K562 (cell line): ENCODE data around the gene PRKAG2. TPM values are rescaled to one million over a fixed set of nuclear protein-coding genes. Genes with fewer than 3 reads are reported as not detected.

Source experiments
- ATAC-seq: fragments of 200-7000 bp; cut with Tn5 transposase; 3 replicates; pipeline ENCODE4 v1.9.1; 2020; ENCODE audit warnings: moderate library complexity
- BruUV-seq: library from RNA; stranded (reverse); fragments of 400-500 nt; replicated peaks from 2 replicates; lab custom pipeline; 2021; lab: Mats Ljungman, UMichigan
- CTCF ChIA-PET: fragments of 300-600 bp; formaldehyde crosslinking; extraction: SDS; loops from one replicate; lab custom pipeline; 2021; ENCODE audit warnings: low intra/inter-chr PET ratio; lab: Yijun Ruan, JAX
- POLR2A ChIA-PET: fragments of 300-600, 350-650 bp; sonication (Branson Sonifier 250); formaldehyde crosslinking; extraction: SDS; loops from one replicate; lab custom pipeline; 2021; ENCODE audit warnings: antibody characterized with exemption, inconsistent platforms; lab: Yijun Ruan, JAX
- DNase-seq, 4 experiments: peaks; one replicate each; pipeline versions ENCODE4 v3.0.0 to v3.0.0-alpha.2; 2011 to 2018; ENCODE audit warnings: low spot score in 3 of 4, mixed read lengths in 3 of 4; ENCODE audit errors: extremely low read depth in 1 of 4
- FAIRE-seq: peaks from 2 replicates; lab custom pipeline; 2011; peaks lifted over from hg19 to GRCh38; lab: Jason Lieb, UNC
- H2AFZ ChIP-seq: 2 replicates; pipeline ENCODE4 v1.6.0; 2011; ENCODE audit warnings: low read depth, low read length, control low read depth, inconsistent platforms
- H3K27ac ChIP-seq: fragments of 200-600 bp; 3 replicates; pipeline ENCODE4 v1.8.0; 2011; ENCODE audit warnings: low read depth, mild to moderate bottlenecking, control low read depth, inconsistent platforms, low read length, moderate library complexity, mixed read lengths; ENCODE audit errors: extremely low read depth
- H3K27me3 ChIP-seq, 2 experiments: fragments of 300-600 bp in 1 of 2; 2 replicates in 1 of 2; 3 replicates in 1 of 2; pipeline versions ENCODE4 v1.6.0 to v1.8.0; 2011; ENCODE audit warnings: inconsistent platforms in 2 of 2, low read length in 2 of 2, mild to moderate bottlenecking in 1 of 2, mixed read lengths in 1 of 2, moderate library complexity in 1 of 2; ENCODE audit not compliant: control insufficient read depth in 2 of 2, insufficient read depth in 2 of 2
- H3K36me3 ChIP-seq: fragments of 300-600 bp; 3 replicates; pipeline ENCODE4 v1.8.0; 2011; ENCODE audit warnings: mild to moderate bottlenecking, low read length, inconsistent platforms; ENCODE audit not compliant: control insufficient read depth, insufficient read depth
- H3K4me1 ChIP-seq, 2 experiments: fragments of 200-600 bp in 1 of 2; replicated peaks in 1 of 2; 2 replicates in 1 of 2; 3 replicates in 1 of 2; pipeline versions ENCODE4 v1.5.1 to v1.8.0; 2011; ENCODE audit warnings: inconsistent platforms in 2 of 2, low read length in 2 of 2, mild to moderate bottlenecking in 1 of 2, mixed read lengths in 1 of 2, moderate library complexity in 1 of 2; ENCODE audit not compliant: control insufficient read depth in 2 of 2, insufficient read depth in 2 of 2
- H3K4me2 ChIP-seq: 2 replicates; pipeline ENCODE4 v1.6.1; 2011; ENCODE audit warnings: low read length, control low read depth, inconsistent platforms, mixed read lengths; ENCODE audit not compliant: insufficient read depth
- H3K4me3 ChIP-seq: fragments of 200-600 bp; sonication (generic), shearing (Covaris generic); 2 replicates; pipeline ENCODE4 v1.5.1; 2016; ENCODE audit warnings: control low read depth, inconsistent platforms
- H3K79me2 ChIP-seq: fragments of 200-600 bp; 3 replicates; pipeline ENCODE4 v1.8.0; 2011; ENCODE audit warnings: low read length, inconsistent platforms; ENCODE audit not compliant: control insufficient read depth, insufficient read depth
- H3K9ac ChIP-seq, 2 experiments: 2 replicates each; pipeline versions ENCODE4 v1.6.0 to v1.6.1; 2011; ENCODE audit warnings: low read depth in 2 of 2, low read length in 2 of 2, control low read depth in 1 of 2, inconsistent platforms in 1 of 2, mild to moderate bottlenecking in 1 of 2, mixed read lengths in 1 of 2; ENCODE audit not compliant: insufficient read depth in 1 of 2
- H3K9me1 ChIP-seq: one replicate; pipeline ENCODE4 v1.6.0; 2011; ENCODE audit warnings: inconsistent platforms, mild to moderate bottlenecking, low read length, moderate library complexity; ENCODE audit not compliant: control insufficient read depth, insufficient read depth
- H3K9me3 ChIP-seq: replicated peaks from 2 replicates; pipeline ENCODE4 v1.5.1; 2011; ENCODE audit warnings: low read depth, low read length, inconsistent platforms; ENCODE audit not compliant: control insufficient read depth, insufficient read depth
- H4K20me1 ChIP-seq: replicated peaks from 2 replicates; pipeline ENCODE4 v1.6.1; 2011; ENCODE audit warnings: low read length, inconsistent platforms, mixed read lengths; ENCODE audit not compliant: control insufficient read depth, insufficient read depth
- COPS2 ChIP-seq: fragments of 450-650 bp; conservative IDR thresholded peaks from 2 replicates; pipeline ENCODE4 v1.6.1; 2016; ENCODE audit warnings: mild to moderate bottlenecking, moderate library complexity
- CREB5 ChIP-seq: fragments of 250-450 bp; sonication (Bioruptor Pico); IDR thresholded peaks from 2 replicates; pipeline ENCODE4 v1.5.0; 2020; ENCODE audit warnings: mild to moderate bottlenecking
- DACH1 ChIP-seq: fragments of 450-650 bp; IDR thresholded peaks from 2 replicates; pipeline ENCODE4 v1.6.1; 2018; ENCODE audit not compliant: partially characterized antibody
- HSF4 ChIP-seq: fragments of 250-450 bp; sonication (Bioruptor Pico); IDR thresholded peaks from 2 replicates; pipeline ENCODE4 v2.1.2; 2022; ENCODE audit warnings: mild to moderate bottlenecking, moderate library complexity, borderline replicate concordance
- IRF2 ChIP-seq: sonication (generic); formaldehyde crosslinking; IDR thresholded peaks from 2 replicates; pipeline ENCODE4 v1.8.1; 2022; ENCODE audit warnings: mild to moderate bottlenecking, missing genetic modification reagents
- KLF1 ChIP-seq: fragments of 450-650 bp; IDR thresholded peaks from 2 replicates; pipeline ENCODE4 v1.6.1; 2016; ENCODE audit warnings: missing genetic modification characterization, missing compliant biosample characterization
- MAFK ChIP-seq: IDR thresholded peaks from 2 replicates; pipeline ENCODE4 v1.6.1; 2011; ENCODE audit warnings: low read length, improper control_type of control experiment
- MXD1 ChIP-seq: fragments of 250-450 bp; sonication (Bioruptor Pico); IDR thresholded peaks from 2 replicates; pipeline ENCODE4 v1.8.0; 2021; ENCODE audit warnings: borderline replicate concordance, mild to moderate bottlenecking, moderate library complexity; ENCODE audit not compliant: poor library complexity, severe bottlenecking
- NFE2 ChIP-seq: IDR thresholded peaks from 2 replicates; pipeline ENCODE4 v1.6.1; 2014; ENCODE audit warnings: antibody characterized with exemption, low read depth
- OTX1 ChIP-seq: fragments of 450-650 bp; formaldehyde crosslinking; IDR thresholded peaks from 2 replicates; pipeline ENCODE4 v1.4.0; 2022; ENCODE audit warnings: mild to moderate bottlenecking
- PKNOX1 ChIP-seq: fragments of 450-650 bp; IDR thresholded peaks from 2 replicates; pipeline ENCODE4 v1.6.1; 2016
- ZNF121 ChIP-seq: sonication (generic); formaldehyde crosslinking; conservative IDR thresholded peaks from 2 replicates; pipeline ENCODE4 v1.8.0; 2022; ENCODE audit warnings: missing genetic modification reagents
- ZNF512 ChIP-seq: IDR thresholded peaks from 2 replicates; pipeline ENCODE4 v1.6.1; 2016; ENCODE audit warnings: missing genetic modification characterization, missing compliant biosample characterization
- ZNF592 ChIP-seq: fragments of 450-650 bp; IDR thresholded peaks from 2 replicates; pipeline ENCODE4 v1.6.1; 2017; ENCODE audit warnings: antibody characterized with exemption, mild to moderate bottlenecking
- ZNF696 ChIP-seq: fragments of 250-450 bp; sonication (Bioruptor Pico); conservative IDR thresholded peaks from 2 replicates; pipeline ENCODE4 v1.4.0; 2020; ENCODE audit warnings: mild to moderate bottlenecking, moderate library complexity
- WGBS: fragments of 100-300 bp; shearing (Covaris generic); methylation state at CpG from one replicate; pipeline ENCODE4 v1.1.6; 2016; ENCODE audit warnings: low coverage, mixed read lengths; ENCODE audit not compliant: insufficient coverage; ENCODE audit errors: missing lambda C conversion rate; 5-methylcytosine and 5-hydroxymethylcytosine counted together
- in situ Hi-C: fragments of 300-500 bp; cut with MboI; formaldehyde crosslinking; loops from 4 replicates; pipeline ENCODE4 v1.15.0; 2018; ENCODE audit warnings: inconsistent platforms, mixed read lengths
- intact Hi-C: fragments of 100-400 bp; cut with micrococcal nuclease; formaldehyde crosslinking; loops from 2 replicates; pipeline ENCODE4 v1.14.2; 2022
- polyA plus RNA-seq, 8 experiments: library from polyadenylated mRNA; depleted of rRNA in 4 of 8; stranded (reverse) in 5 of 8; unstranded in 3 of 8; fragments of >200 nt; fragmentation: Nextera tagmentation in 2 of 8; fragmentation: Illumina TruSeq in 1 of 8; extraction: Ambion mirVana in 2 of 8; extraction: Trizol in 1 of 8; gene quantifications; 2 replicates each; pipeline versions ENCODE4 v1.2.1 to v1.2.3, GENCODE V29; 2011 to 2014; ENCODE audit warnings: inconsistent platforms in 1 of 8, missing spikeins in 1 of 8
- total RNA-seq, 7 experiments: library from RNA; depleted of rRNA in 6 of 7; stranded (reverse); fragments of >200 nt in 6 of 7; fragmentation: Illumina TruSeq in 2 of 7; extraction: Trizol in 2 of 7; gene quantifications; 2 replicates each; pipeline versions ENCODE4 v1.2.1 to v1.2.3, GENCODE V29; 2011 to 2021; ENCODE audit warnings: low replicate concordance in 1 of 7

PRKAG2 gene
- total and polyA plus RNA-seq, 9 of the 15 experiments (the other 6 are each of a cell fraction or from before 2014, with no cell fraction given), result 0.99 to 5.6 (median 3.3) TPM

- ATAC-seq, result peak; percentile 22; the same call in 2 of the 3 replicates
- Histone ChIP-seq H3K4me1 (no peaks in the 10 kb centered on the region), H3K27me3 (peaks cover 60 to 68% of the 10 kb centered on the region in 2 experiments), H3K4me2 (no peak overlapping the region), H3K79me2 (no peaks in the 10 kb centered on the region), H4K20me1 (peaks cover 8% of the 10 kb centered on the region; the same call in 1 of the 2 replicates), H3K9ac (no peak overlapping the region), H3K9me1 (no peaks in the 10 kb centered on the region), H2AFZ (no peak overlapping the region), H3K4me3 (no peak overlapping the region), H3K36me3 (no peaks in the 10 kb centered on the region), H3K9me3 (no peaks in the 10 kb centered on the region), H3K27ac (no peak overlapping the region)
- FAIRE-seq, result no peak
- no TSS peak for BruUV-seq
- intact Hi-C loops (no loop called here), in situ Hi-C loops (no loop called here)
- ChIA-PET POLR2A (interaction anchor here (0.6 to 2.7 kb wide), 5 partner anchors 9 to 1837 kb away, joined by 3 to 10 read pairs (median 4); no protein-coding TSS in a partner anchor), CTCF (no interaction called here)
- 3% methylated on average over 14 of the region's 14 CpGs for WGBS
- no peak for DNase-seq
- no peak for TF ChIP-seq OTX1
- TF ChIP-seq MXD1 (CRISPR knock-in tag), result no peak
- no peak for TF ChIP-seq PKNOX1
- no peak for TF ChIP-seq ZNF696 (CRISPR knock-in tag)
- no peak for TF ChIP-seq DACH1
- no peak for TF ChIP-seq ZNF592
- TF ChIP-seq MAFK, result no peak
- TF ChIP-seq COPS2, result no peak
- no peak for TF ChIP-seq ZNF121
- TF ChIP-seq NFE2, result no peak
- TF ChIP-seq IRF2 (CRISPR knock-in tag), result no peak
- TF ChIP-seq HSF4 (CRISPR knock-in tag), result no peak
- TF ChIP-seq KLF1, result no peak
- TF ChIP-seq ZNF512 (tag), result no peak
- TF ChIP-seq CREB5 (CRISPR knock-in tag), result no peak
These were observed 285.0 kb downstream of the PRKAG2 start for GRCh38 chr7:151591866-151592265.
